H1 (cell line): ENCODE measurements around the gene TAC4. TPM values are rescaled to one million over a fixed set of nuclear protein-coding genes. Genes with fewer than 3 reads are reported as not detected.
A peak's percentile ranks its signal among the peaks of the same experiment; 100 is the strongest.

ENCODE experiments used
- CTCF ChIA-PET: fragments of 300-600 bp; sonication (Branson Sonifier 250); formaldehyde crosslinking; loops from one replicate; lab custom pipeline; 2021; ENCODE audit not compliant: partially characterized antibody; lab: Charles Lee
- POLR2A ChIA-PET: fragments of 300-600 bp; sonication (Branson Sonifier 250); formaldehyde crosslinking; loops from one replicate; lab custom pipeline; 2021; ENCODE audit warnings: inconsistent platforms; ENCODE audit not compliant: partially characterized antibody; lab: Charles Lee
- DNase-seq, 2 experiments: peaks; one replicate each; pipeline versions ENCODE4 v3.0.0 to v3.0.0-alpha.2; 2010 to 2022; ENCODE audit warnings: low spot score in 2 of 2, low read depth in 1 of 2, mixed read lengths in 1 of 2
- FAIRE-seq: peaks from 2 replicates; lab custom pipeline; 2011; peaks lifted over from hg19 to GRCh38; lab: Jason Lieb, UNC
- H2AFZ ChIP-seq: 2 replicates; pipeline ENCODE4 v1.8.1; 2012; ENCODE audit warnings: low read length, inconsistent platforms
- H2AK5ac ChIP-seq: 2 replicates; pipeline ENCODE4 v1.6.1; 2013; ENCODE audit warnings: low read depth, low read length
- H2BK120ac ChIP-seq: replicated peaks from 2 replicates; pipeline ENCODE3; 2013; ENCODE audit warnings: low read depth, low read length, inconsistent platforms
- H2BK12ac ChIP-seq: 2 replicates; pipeline ENCODE4 v1.6.1; 2013; ENCODE audit warnings: low read depth, low read length
- H2BK15ac ChIP-seq: 2 replicates; pipeline ENCODE4 v1.6.1; 2013; ENCODE audit warnings: low read length
- H2BK20ac ChIP-seq: 2 replicates; pipeline ENCODE4 v1.6.1; 2013; ENCODE audit warnings: low read length
- H2BK5ac ChIP-seq: 2 replicates; pipeline ENCODE4 v1.6.1; 2013; ENCODE audit warnings: low read depth, low read length
- H3K14ac ChIP-seq: 2 replicates; pipeline ENCODE4 v1.6.1; 2013; ENCODE audit warnings: inconsistent platforms; ENCODE audit not compliant: insufficient read length
- H3K18ac ChIP-seq: 2 replicates; pipeline ENCODE4 v1.6.1; 2013; ENCODE audit warnings: low read length; ENCODE audit errors: extremely low read depth
- H3K23ac ChIP-seq: 2 replicates; pipeline ENCODE4 v1.6.1; 2013; ENCODE audit warnings: inconsistent platforms; ENCODE audit not compliant: insufficient read length
- H3K23me2 ChIP-seq: 2 replicates; pipeline ENCODE4 v1.6.1; 2013; ENCODE audit warnings: low read depth, low read length
- H3K27ac ChIP-seq: 2 replicates; pipeline ENCODE4 v1.6.1; 2011; ENCODE audit warnings: low read depth, low read length, inconsistent platforms
- H3K27me3 ChIP-seq, 4 experiments: replicated peaks in 1 of 4; 1 replicate in 1 of 4; 2 replicates in 3 of 4; pipeline versions ENCODE4 v1.6.1 to v1.8.1; 2011 to 2013; ENCODE audit warnings: low read length in 3 of 4, mild to moderate bottlenecking in 3 of 4, inconsistent platforms in 2 of 4, mixed read lengths in 2 of 4, moderate library complexity in 1 of 4; ENCODE audit not compliant: control insufficient read depth in 3 of 4, insufficient read depth in 3 of 4; ENCODE audit errors: extremely low read depth in 1 of 4
- H3K36me3 ChIP-seq, 4 experiments: 2 replicates each; pipeline versions ENCODE4 v1.6.1 to v1.8.1; 2011 to 2013; ENCODE audit warnings: mild to moderate bottlenecking in 4 of 4, low read length in 3 of 4, moderate library complexity in 2 of 4, control low read depth in 1 of 4, inconsistent platforms in 1 of 4; ENCODE audit not compliant: insufficient read depth in 4 of 4, control insufficient read depth in 2 of 4
- H3K4ac ChIP-seq: replicated peaks from 2 replicates; pipeline ENCODE3; 2013; ENCODE audit warnings: low read length, low read depth, mixed read lengths, inconsistent platforms; ENCODE audit not compliant: insufficient read length
- H3K4me1 ChIP-seq, 4 experiments: replicated peaks in 1 of 4; 1 replicate in 1 of 4; 2 replicates in 3 of 4; pipeline versions ENCODE4 v1.6.1 to v1.8.1; 2011 to 2013; ENCODE audit warnings: low read length in 3 of 4, inconsistent platforms in 2 of 4, mixed read lengths in 1 of 4; ENCODE audit not compliant: insufficient read depth in 4 of 4, control insufficient read depth in 3 of 4
- H3K4me2 ChIP-seq, 2 experiments: 2 replicates each; pipeline versions ENCODE4 v1.6.1 to v1.8.1; 2011 to 2013; ENCODE audit warnings: low read depth in 2 of 2, low read length in 2 of 2, control low read depth in 1 of 2, inconsistent platforms in 1 of 2, mild to moderate bottlenecking in 1 of 2; ENCODE audit not compliant: insufficient read depth in 1 of 2
- H3K4me3 ChIP-seq, 4 experiments: fragments of 200-600, 300-600 bp in 1 of 4; sonication (generic), shearing (Covaris generic), sonication (Bioruptor Twin) in 1 of 4; 2 replicates each; pipeline versions ENCODE4 v1.5.1 to v1.8.1; 2011 to 2016; ENCODE audit warnings: low read length in 4 of 4, low read depth in 3 of 4, control low read depth in 2 of 4, inconsistent platforms in 2 of 4, mild to moderate bottlenecking in 2 of 4, mixed read lengths in 1 of 4, moderate library complexity in 1 of 4; ENCODE audit not compliant: insufficient read depth in 2 of 4; ENCODE audit errors: extremely low read depth in 1 of 4
- H3K56ac ChIP-seq: replicated peaks from 2 replicates; pipeline ENCODE3; 2013; ENCODE audit warnings: low read depth, mild to moderate bottlenecking, mixed read lengths, low read length, inconsistent platforms; ENCODE audit not compliant: insufficient read length
- H3K79me1 ChIP-seq: 2 replicates; pipeline ENCODE4 v1.6.1; 2013; ENCODE audit warnings: low read depth, low read length, control low read depth
- H3K79me2 ChIP-seq, 2 experiments: 2 replicates each; pipeline versions ENCODE4 v1.6.1 to v1.8.1; 2012 to 2013; ENCODE audit warnings: low read length in 2 of 2, mild to moderate bottlenecking in 2 of 2, inconsistent platforms in 1 of 2; ENCODE audit not compliant: insufficient read depth in 2 of 2, control insufficient read depth in 1 of 2
- H3K9ac ChIP-seq, 4 experiments: replicated peaks in 1 of 4; 1 replicate in 1 of 4; 2 replicates in 3 of 4; pipeline versions ENCODE4 v1.6.1 to v1.8.1; 2011 to 2013; ENCODE audit warnings: low read depth in 3 of 4, low read length in 3 of 4, control low read depth in 2 of 4, mild to moderate bottlenecking in 2 of 4, moderate library complexity in 2 of 4, inconsistent platforms in 1 of 4; ENCODE audit errors: extremely low read depth in 1 of 4
- H3K9me3 ChIP-seq, 2 experiments: 2 replicates each; pipeline versions ENCODE4 v1.6.1 to v1.8.1; 2012 to 2013; ENCODE audit warnings: mild to moderate bottlenecking in 2 of 2, moderate library complexity in 2 of 2, control low read depth in 1 of 2, inconsistent platforms in 1 of 2, low read depth in 1 of 2, low read length in 1 of 2, mixed read lengths in 1 of 2; ENCODE audit not compliant: insufficient read depth in 2 of 2
- H4K20me1 ChIP-seq, 2 experiments: replicated peaks in 1 of 2; 2 replicates each; pipeline versions ENCODE3 to v1.8.1; 2011 to 2013; ENCODE audit warnings: inconsistent platforms in 2 of 2, low read length in 2 of 2, mild to moderate bottlenecking in 1 of 2; ENCODE audit not compliant: insufficient read depth in 2 of 2, control insufficient read depth in 1 of 2
- H4K5ac ChIP-seq: 2 replicates; pipeline ENCODE4 v1.6.1; 2013; ENCODE audit warnings: low read length, low read depth, mixed read lengths, inconsistent platforms; ENCODE audit not compliant: insufficient read length
- H4K8ac ChIP-seq: 2 replicates; pipeline ENCODE4 v1.8.0; 2013; ENCODE audit warnings: mild to moderate bottlenecking, moderate library complexity, low read length, inconsistent platforms; ENCODE audit not compliant: insufficient read depth; ENCODE audit errors: extremely low read depth
- H4K91ac ChIP-seq: replicated peaks from 2 replicates; pipeline ENCODE3; 2013; ENCODE audit warnings: low read length, mixed read lengths, inconsistent platforms; ENCODE audit not compliant: insufficient read length
- RBBP5 ChIP-seq: IDR thresholded peaks from 2 replicates; pipeline ENCODE4 v1.7.1; 2012; ENCODE audit warnings: low read depth, mild to moderate bottlenecking, inconsistent platforms, low read length, moderate library complexity, borderline replicate concordance
- SP2 ChIP-seq: IDR thresholded peaks from 2 replicates; pipeline ENCODE4 v1.6.1; 2012; ENCODE audit warnings: mild to moderate bottlenecking, low read length, inconsistent platforms
- WGBS, 2 experiments: shearing (Covaris generic) in 1 of 2; methylation state at CpG; one replicate each; pipeline versions ENCODE4 v1.1.6 to v1.1.7; 2013 to 2015; ENCODE audit warnings: low lambda C conversion rate in 2 of 2, mixed read lengths in 2 of 2, inconsistent platforms in 1 of 2, low coverage in 1 of 2, missing lambda C conversion rate in 1 of 2; ENCODE audit not compliant: insufficient replicate concordance in 2 of 2, insufficient coverage in 1 of 2, insufficient read length in 1 of 2; ENCODE audit errors: extremely low coverage in 1 of 2, missing lambda C conversion rate in 1 of 2; 5-methylcytosine and 5-hydroxymethylcytosine counted together
- polyA plus RNA-seq, 7 experiments: library from polyadenylated mRNA; depleted of rRNA in 3 of 7; stranded (reverse) in 5 of 7; unstranded in 2 of 7; fragments of >200 nt in 5 of 7; fragments of 200-250 nt in 2 of 7; gene quantifications; 1 replicate in 5 of 7; 2 replicates in 1 of 7; 4 replicates in 1 of 7; pipeline versions ENCODE4 v1.2.1 to v1.2.3, GENCODE V29; 2011 to 2013; ENCODE audit warnings: missing spikeins in 2 of 7, mixed read lengths in 2 of 7
- total RNA-seq: library from RNA; stranded (reverse); fragmentation: NEBNext Ultra II Directional; extraction: Animal tissue kit (Norgen Biotek cat#: 25700); gene quantifications from 2 replicates; pipeline ENCODE4 v1.2.1, GENCODE V29; 2021

Gene TAC4
- total and polyA plus RNA-seq, 2 of the 8 experiments (the other 6 are each of a cell fraction or from before 2014, with no cell fraction given), result 0.15 TPM; not detected in 1

GRCh38 chr17:49887744-49888360, 40.0 kb upstream of the TAC4 start:
- Histone ChIP-seq H2AFZ (no peak overlapping the region), H3K9ac (no peak overlapping the region), H3K9me3 (no peaks in the 10 kb centered on the region), H3K79me2 (no peaks in the 10 kb centered on the region), H3K56ac (no peak overlapping the region), H4K20me1 (no peaks in the 10 kb centered on the region), H2BK15ac (peak overlapping the region; percentile 33; the same call in 1 of the 2 replicates), H3K14ac (no peak overlapping the region), H4K91ac (peak overlapping the region; percentile 82), H2BK20ac (peak overlapping the region; percentile 8; the same call in 1 of the 2 replicates), H3K18ac (no peak overlapping the region), H2AK5ac (0 out of 2 replicates have a peak overlapping the region, but pooled peaks have one; percentile 41), H3K4me1 (peaks cover 4 to 16% (median 13%) of the 10 kb centered on the region in 4 experiments), H4K5ac (no peak overlapping the region), H4K8ac (no peak overlapping the region; the same call in 1 of the 2 replicates), H3K36me3 (no peaks in the 10 kb centered on the region), H3K23ac (no peak overlapping the region), H3K4ac (peak overlapping the region; percentile 92), H3K79me1 (no peaks in the 10 kb centered on the region), H3K27me3 (peaks cover 3 to 24% (median 20%) of the 10 kb centered on the region in 4 experiments), H3K27ac (no peak overlapping the region), H2BK12ac (peak overlapping the region; percentile 83; the same call in 1 of the 2 replicates), H2BK120ac (no peak overlapping the region), H3K23me2 (no peaks in the 10 kb centered on the region; the same call in 1 of the 2 replicates), H3K4me3 (no peak overlapping the region), H3K4me2 (peak overlapping the region; percentile 24 to 48; a peak in 2 of 4 replicates), H2BK5ac (peak overlapping the region; percentile 72; the same call in 1 of the 2 replicates)
- TF ChIP-seq RBBP5, result 0 out of 2 replicates have a peak, but pooled peaks have one; percentile 7
- no peak for TF ChIP-seq SP2
- ChIA-PET CTCF (interaction anchor here (1.0 to 10.0 kb wide), 4 partner anchors 28 to 109 kb away, joined by 3 to 109 read pairs (median 10); partner anchors contain the start of gene DLX3), POLR2A (interaction anchor here (1.4 to 2.0 kb wide), 4 partner anchors 8 to 27 kb away, joined by 3 to 8 read pairs (median 5); no protein-coding TSS in a partner anchor)
- no peak for FAIRE-seq
- no peak for DNase-seq
- WGBS, 2 experiments, result 82% methylated on average over 9 of the region's 9 CpGs; no CpG with 5 or more reads in 1 of the 2 experiments
